Measurements from ENCODE around the gene KAT6B.
A peak's percentile ranks its signal among the peaks of the same experiment; 100 is the strongest.

Gene KAT6B

DNA sequence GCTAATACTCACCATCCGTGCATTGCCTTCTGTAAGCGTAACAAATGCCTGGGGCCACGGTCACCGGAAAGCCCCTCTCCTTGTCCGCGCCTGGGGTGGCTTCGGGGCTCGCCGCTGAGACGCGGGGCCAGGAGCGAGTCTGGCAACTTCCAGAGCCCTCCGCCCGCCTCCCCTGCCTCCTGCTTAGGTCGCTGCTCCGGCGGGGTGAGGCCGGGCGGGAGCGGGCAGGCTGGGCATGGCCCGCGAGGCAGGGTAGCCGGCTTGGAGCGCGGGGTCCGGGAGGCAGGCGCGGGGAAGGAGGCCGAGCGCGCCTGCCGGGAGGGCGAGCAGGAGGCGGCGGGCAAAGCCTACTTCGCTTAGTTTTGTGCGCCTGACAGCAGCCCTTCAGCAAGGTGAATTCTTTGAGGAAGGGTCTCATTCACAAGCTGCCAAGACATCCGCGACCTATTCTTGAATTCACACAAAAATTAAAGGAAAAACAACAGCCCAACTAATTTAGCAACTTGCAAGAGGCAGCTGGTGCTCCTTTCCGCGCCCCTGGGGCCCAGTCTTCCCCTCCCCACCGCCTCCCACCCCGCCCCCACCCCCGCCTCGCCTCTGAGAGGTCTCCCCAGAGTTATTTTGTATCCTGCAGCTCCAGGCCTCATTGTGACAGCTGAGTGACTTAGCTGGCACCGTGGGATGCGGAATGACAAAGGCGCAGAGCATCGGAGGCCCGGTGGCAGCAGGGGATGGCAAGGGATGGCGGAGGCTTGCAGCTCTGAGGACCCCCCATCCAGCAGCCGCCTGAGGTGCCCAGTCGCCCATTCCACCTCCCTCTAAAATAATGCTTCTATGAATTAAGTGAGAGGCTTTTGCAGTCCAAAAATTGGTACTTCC is 12.8 kb upstream of the KAT6B start:
- H3K4me3 ChIP-seq (ENCODE audit: low read depth, low read length) = peak overlapping the region; percentile 42
- no peak for DNase-seq (ENCODE audit: low read depth)
- TF ChIP-seq, protein P1, sequence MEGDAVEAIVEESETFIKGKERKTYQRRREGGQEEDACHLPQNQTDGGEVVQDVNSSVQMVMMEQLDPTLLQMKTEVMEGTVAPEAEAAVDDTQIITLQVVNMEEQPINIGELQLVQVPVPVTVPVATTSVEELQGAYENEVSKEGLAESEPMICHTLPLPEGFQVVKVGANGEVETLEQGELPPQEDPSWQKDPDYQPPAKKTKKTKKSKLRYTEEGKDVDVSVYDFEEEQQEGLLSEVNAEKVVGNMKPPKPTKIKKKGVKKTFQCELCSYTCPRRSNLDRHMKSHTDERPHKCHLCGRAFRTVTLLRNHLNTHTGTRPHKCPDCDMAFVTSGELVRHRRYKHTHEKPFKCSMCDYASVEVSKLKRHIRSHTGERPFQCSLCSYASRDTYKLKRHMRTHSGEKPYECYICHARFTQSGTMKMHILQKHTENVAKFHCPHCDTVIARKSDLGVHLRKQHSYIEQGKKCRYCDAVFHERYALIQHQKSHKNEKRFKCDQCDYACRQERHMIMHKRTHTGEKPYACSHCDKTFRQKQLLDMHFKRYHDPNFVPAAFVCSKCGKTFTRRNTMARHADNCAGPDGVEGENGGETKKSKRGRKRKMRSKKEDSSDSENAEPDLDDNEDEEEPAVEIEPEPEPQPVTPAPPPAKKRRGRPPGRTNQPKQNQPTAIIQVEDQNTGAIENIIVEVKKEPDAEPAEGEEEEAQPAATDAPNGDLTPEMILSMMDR (conservative IDR thresholded peaks at IDR 0.05; ENCODE audit: low read depth, low read length) = no peak

DNA sequence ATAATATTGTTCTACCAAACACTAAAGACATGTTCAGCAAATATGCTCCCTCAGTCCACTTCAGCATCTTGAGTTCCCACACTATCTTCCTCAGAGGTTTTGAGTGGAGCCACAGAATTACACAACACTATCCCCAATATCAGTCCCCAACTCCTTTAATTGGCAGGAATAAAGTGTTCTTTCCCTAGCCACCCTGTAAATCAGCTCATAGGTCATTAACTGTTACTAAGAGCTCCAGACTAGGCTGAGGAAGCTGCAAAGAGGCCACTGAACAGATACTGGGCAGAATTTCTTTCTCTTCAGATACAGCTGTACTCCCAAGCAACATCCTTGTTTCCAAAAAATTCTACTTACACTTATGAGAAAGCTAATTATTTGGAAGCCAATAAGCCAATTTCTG is 11.6 kb upstream of the KAT6B start:
- TF ChIP-seq, protein P1 (conservative IDR thresholded peaks at IDR 0.05; ENCODE audit: low read depth, low read length) = no peak
- no peak overlapping the region for H3K4me3 ChIP-seq (ENCODE audit: low read depth, low read length)
- no peak for DNase-seq (ENCODE audit: low read depth)

DNA sequence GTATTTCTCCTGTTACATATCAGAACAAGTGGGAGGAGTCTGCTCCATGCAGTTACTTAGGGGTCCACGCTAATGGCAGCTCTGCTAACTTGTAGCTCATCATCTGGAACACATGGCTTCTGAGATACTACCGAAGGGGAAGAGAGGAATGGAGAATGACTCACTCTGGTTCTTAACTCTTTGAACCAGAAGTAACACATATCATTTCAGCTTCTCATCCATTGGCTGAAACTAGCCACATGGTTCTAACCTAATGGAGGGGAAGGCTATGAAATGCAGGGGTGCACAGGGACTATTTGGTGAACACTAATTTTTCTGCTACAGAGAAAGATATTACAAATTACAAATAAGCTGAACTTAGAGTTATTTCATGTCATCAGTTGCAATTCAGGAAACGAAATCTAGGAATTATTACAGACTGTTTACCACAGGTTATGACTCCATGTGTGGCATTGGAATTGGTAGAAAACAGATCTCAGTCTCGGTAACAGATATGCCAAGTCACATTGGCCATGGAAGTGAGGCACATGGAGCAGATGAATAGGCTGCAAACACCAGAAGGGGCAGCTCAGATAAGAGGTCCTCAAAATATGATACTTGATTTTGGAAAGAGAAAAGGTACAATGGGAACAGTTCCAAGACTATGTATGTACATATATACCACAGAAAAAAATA is 9.4 kb upstream of the KAT6B start:
- H3K4me3 ChIP-seq (ENCODE audit: low read depth, low read length) = no peak overlapping the region
- TF ChIP-seq, protein P1 (conservative IDR thresholded peaks at IDR 0.05; ENCODE audit: low read depth, low read length) = no peak
- no peak for DNase-seq (ENCODE audit: low read depth)

DNA sequence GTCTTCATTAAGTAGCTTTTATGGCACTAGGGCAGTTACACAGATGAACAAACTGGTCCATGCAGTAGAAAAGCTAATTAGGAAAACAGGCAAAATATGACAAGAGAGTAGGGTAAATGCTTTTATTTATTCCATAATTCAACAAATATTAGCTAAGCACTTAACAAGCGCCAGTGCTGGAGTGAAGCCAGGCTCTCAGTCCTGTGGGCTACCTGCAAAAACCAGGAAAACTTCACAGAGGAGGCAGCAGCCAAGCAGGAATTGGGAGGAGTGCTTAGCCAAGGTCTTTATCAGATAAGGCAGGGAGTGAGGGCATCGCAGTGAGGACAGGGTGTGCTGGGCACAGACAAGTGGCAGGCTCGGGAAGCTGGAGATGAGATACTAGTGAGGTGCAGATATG is 4.9 kb upstream of the KAT6B start:
- no peak overlapping the region for H3K4me3 ChIP-seq (ENCODE audit: low read depth, low read length)
- no peak for DNase-seq (ENCODE audit: low read depth)
- TF ChIP-seq, protein P1 (conservative IDR thresholded peaks at IDR 0.05; ENCODE audit: low read depth, low read length) = no peak

DNA sequence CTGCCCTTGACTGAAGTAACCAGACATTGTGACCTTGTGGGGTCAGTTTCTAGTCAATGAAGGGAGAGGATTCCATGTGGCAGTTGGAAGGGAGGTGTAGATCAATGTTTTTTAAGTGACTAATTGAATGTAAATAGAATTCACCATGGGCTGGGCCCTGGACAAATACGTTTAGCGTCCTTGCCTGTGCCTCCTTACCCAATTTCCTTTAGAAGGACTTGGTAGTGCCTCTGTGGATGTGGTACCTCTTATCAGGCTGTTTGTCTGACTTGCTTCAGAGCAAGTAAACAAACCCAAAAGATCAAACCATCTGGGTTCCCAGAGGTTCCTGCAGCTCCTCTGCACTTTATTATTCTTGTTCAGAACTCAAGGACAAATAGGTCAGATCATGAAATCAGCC is 4.3 kb upstream of the KAT6B start:
- H3K4me3 ChIP-seq (ENCODE audit: low read depth, low read length) = no peak overlapping the region
- TF ChIP-seq, protein P1 (conservative IDR thresholded peaks at IDR 0.05; ENCODE audit: low read depth, low read length) = no peak
- DNase-seq (ENCODE audit: low read depth) = no peak

DNA sequence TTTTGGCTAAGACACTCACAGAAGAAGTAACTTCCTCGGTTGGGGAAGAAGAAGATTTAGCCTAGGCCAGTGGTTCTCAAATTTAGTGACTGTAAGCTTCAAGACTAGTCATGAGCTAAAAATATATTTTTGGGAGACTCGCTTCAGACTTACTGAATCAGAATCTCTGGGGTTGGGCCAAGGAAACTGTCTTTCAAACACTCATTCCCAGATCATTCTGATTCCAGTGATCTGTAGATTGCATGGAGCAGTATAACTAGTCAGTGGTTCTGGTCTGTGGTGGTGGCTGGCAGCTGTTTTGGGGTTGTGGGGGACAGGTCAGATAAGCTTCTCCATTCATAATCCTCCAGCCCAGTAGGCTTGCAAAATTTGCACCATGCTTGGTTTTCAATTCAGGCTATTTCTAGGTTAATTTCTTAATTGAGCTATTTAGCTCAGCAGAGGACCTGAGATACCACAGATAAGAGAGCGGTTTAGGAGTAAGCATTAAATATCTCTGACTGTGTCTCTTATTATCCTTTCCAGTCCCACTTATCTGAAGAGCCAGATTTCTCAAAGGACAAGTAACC is 3.8 kb upstream of the KAT6B start:
- no peak for DNase-seq (ENCODE audit: low read depth)
- H3K4me3 ChIP-seq (ENCODE audit: low read depth, low read length) = no peak overlapping the region
- TF ChIP-seq, protein P1 (conservative IDR thresholded peaks at IDR 0.05; ENCODE audit: low read depth, low read length) = no peak

Measured in choroid plexus epithelial cell (primary cell).